H9 (cell line): Measurements from ENCODE around the gene TTC27. TPM values are rescaled to one million over a fixed set of nuclear protein-coding genes. Genes with fewer than 3 reads are reported as not detected.

ENCODE experiments used
- DNase-seq: peaks from one replicate; pipeline ENCODE4 v3.0.0-alpha.2; 2017
- H2AFZ ChIP-seq: one replicate; pipeline ENCODE4 v1.6.1; 2013; ENCODE audit warnings: mild to moderate bottlenecking, low read length, control low read depth, moderate library complexity
- H2AK5ac ChIP-seq: 2 replicates; pipeline ENCODE4 v1.6.1; 2013; ENCODE audit warnings: low read length, control low read depth, mixed read lengths; ENCODE audit not compliant: insufficient read length
- H2BK120ac ChIP-seq: one replicate; pipeline ENCODE4 v1.6.1; 2013; ENCODE audit warnings: low read depth, mild to moderate bottlenecking, low read length, control low read depth, inconsistent platforms; ENCODE audit not compliant: poor library complexity, severe bottlenecking
- H2BK12ac ChIP-seq: 2 replicates; pipeline ENCODE4 v1.6.1; 2013; ENCODE audit warnings: low read length, control low read depth, mixed read lengths, low read depth; ENCODE audit not compliant: insufficient read length
- H2BK15ac ChIP-seq: 2 replicates; pipeline ENCODE4 v1.6.1; 2013; ENCODE audit warnings: low read depth, low read length, control low read depth
- H2BK20ac ChIP-seq: one replicate; pipeline ENCODE4 v1.6.1; 2013; ENCODE audit warnings: low read depth, mild to moderate bottlenecking, low read length, control low read depth, inconsistent platforms; ENCODE audit not compliant: poor library complexity, severe bottlenecking
- H2BK5ac ChIP-seq: 2 replicates; pipeline ENCODE4 v1.6.1; 2013; ENCODE audit warnings: low read length, control low read depth, mixed read lengths; ENCODE audit not compliant: insufficient read length
- H3K14ac ChIP-seq: 2 replicates; pipeline ENCODE4 v1.6.1; 2013; ENCODE audit warnings: low read length, control low read depth; ENCODE audit not compliant: insufficient read depth
- H3K18ac ChIP-seq: 2 replicates; pipeline ENCODE4 v1.6.1; 2013; ENCODE audit warnings: low read depth, mild to moderate bottlenecking, mixed read lengths, low read length, control low read depth; ENCODE audit not compliant: insufficient read length
- H3K23ac ChIP-seq: 2 replicates; pipeline ENCODE4 v1.6.1; 2013; ENCODE audit warnings: low read length, control low read depth, mixed read lengths, low read depth; ENCODE audit not compliant: insufficient read length
- H3K23me2 ChIP-seq: 2 replicates; pipeline ENCODE4 v1.6.1; 2013; ENCODE audit warnings: low read depth, mild to moderate bottlenecking, mixed read lengths, low read length, control low read depth; ENCODE audit not compliant: insufficient read length, poor library complexity, severe bottlenecking
- H3K27ac ChIP-seq: 2 replicates; pipeline ENCODE4 v1.5.1; 2013; ENCODE audit warnings: low read length, control low read depth, mixed read lengths, low read depth; ENCODE audit not compliant: insufficient read length
- H3K27me3 ChIP-seq: 2 replicates; pipeline ENCODE4 v1.6.1; 2013; ENCODE audit warnings: low read length, control low read depth, inconsistent platforms; ENCODE audit not compliant: insufficient read depth
- H3K4ac ChIP-seq: 2 replicates; pipeline ENCODE4 v1.6.1; 2013; ENCODE audit warnings: low read depth, mild to moderate bottlenecking, control low read depth, inconsistent platforms, low read length, moderate library complexity
- H3K4me1 ChIP-seq: 2 replicates; pipeline ENCODE4 v1.6.1; 2013; ENCODE audit warnings: low read length, control low read depth, inconsistent platforms; ENCODE audit not compliant: insufficient read depth
- H3K4me2 ChIP-seq: 2 replicates; pipeline ENCODE4 v1.6.1; 2013; ENCODE audit warnings: low read length, control low read depth, mixed read lengths; ENCODE audit not compliant: insufficient read length, insufficient read depth
- H3K56ac ChIP-seq: 2 replicates; pipeline ENCODE4 v1.6.1; 2013; ENCODE audit warnings: low read depth, mild to moderate bottlenecking, mixed read lengths, low read length, control low read depth; ENCODE audit not compliant: insufficient read length
- H3K79me1 ChIP-seq: 2 replicates; pipeline ENCODE4 v1.6.1; 2013; ENCODE audit warnings: low read depth, mild to moderate bottlenecking, moderate library complexity, low read length, control low read depth, inconsistent platforms; ENCODE audit not compliant: insufficient read depth, poor library complexity, severe bottlenecking
- H3K79me2 ChIP-seq: 2 replicates; pipeline ENCODE4 v1.6.1; 2013; ENCODE audit warnings: low read length, control low read depth, inconsistent platforms; ENCODE audit not compliant: insufficient read depth
- H3K9ac ChIP-seq: 2 replicates; pipeline ENCODE4 v1.6.1; 2013; ENCODE audit warnings: low read length, control low read depth, mixed read lengths; ENCODE audit not compliant: insufficient read length; ENCODE audit errors: extremely low read depth
- H3K9me3 ChIP-seq: one replicate; pipeline ENCODE4 v1.6.1; 2013; ENCODE audit warnings: low read depth, low read length, inconsistent platforms; ENCODE audit not compliant: control insufficient read depth
- H3T11ph ChIP-seq: one replicate; pipeline ENCODE4 v1.6.1; 2013; ENCODE audit warnings: mild to moderate bottlenecking, low read length, control low read depth, inconsistent platforms
- H4K20me1 ChIP-seq: one replicate; pipeline ENCODE4 v1.6.1; 2013; ENCODE audit not compliant: control insufficient read depth, insufficient read length, insufficient read depth
- H4K5ac ChIP-seq: 2 replicates; pipeline ENCODE4 v1.6.1; 2013; ENCODE audit warnings: low read depth, mild to moderate bottlenecking, mixed read lengths, low read length, control low read depth; ENCODE audit not compliant: insufficient read length
- H4K8ac ChIP-seq: replicated peaks from 2 replicates; pipeline ENCODE4 v1.6.1; 2013; ENCODE audit warnings: low read length, control low read depth, mixed read lengths, low read depth; ENCODE audit not compliant: insufficient read length
- H4K91ac ChIP-seq: 2 replicates; pipeline ENCODE4 v1.6.1; 2013; ENCODE audit warnings: low read depth, mild to moderate bottlenecking, moderate library complexity, mixed read lengths, low read length, control low read depth; ENCODE audit not compliant: insufficient read length
- H3K27ac Mint-ChIP-seq, 3 experiments: 2 replicates in 2 of 3; 3 replicates in 1 of 3; pipeline ENCODE4 v1.8.0; 2020 to 2021; ENCODE audit warnings: mixed read lengths in 3 of 3, mild to moderate bottlenecking in 1 of 3, moderate library complexity in 1 of 3
- H3K27me3 Mint-ChIP-seq: 2 replicates; pipeline ENCODE4 v1.8.0; 2021; ENCODE audit warnings: low read depth, mild to moderate bottlenecking, moderate library complexity, mixed read lengths
- H3K36me3 Mint-ChIP-seq, 3 experiments: 2 replicates in 2 of 3; 3 replicates in 1 of 3; pipeline ENCODE4 v1.8.0; 2020 to 2021; ENCODE audit warnings: low read depth in 3 of 3, mixed read lengths in 3 of 3; ENCODE audit not compliant: insufficient read depth in 1 of 3
- H3K4me1 Mint-ChIP-seq, 2 experiments: 2 replicates each; pipeline ENCODE4 v1.8.0; 2020; ENCODE audit warnings: mixed read lengths in 2 of 2
- H3K4me3 Mint-ChIP-seq, 2 experiments: 2 replicates in 1 of 2; 3 replicates in 1 of 2; pipeline ENCODE4 v1.8.0; 2020 to 2021; ENCODE audit warnings: mild to moderate bottlenecking in 2 of 2, mixed read lengths in 2 of 2, moderate library complexity in 1 of 2
- H3K9me3 Mint-ChIP-seq, 2 experiments: 2 replicates in 1 of 2; 3 replicates in 1 of 2; pipeline ENCODE4 v1.8.0; 2020; ENCODE audit warnings: mild to moderate bottlenecking in 2 of 2, mixed read lengths in 2 of 2, moderate library complexity in 1 of 2
- CTCF ChIP-seq: fragments of 200-600 bp; sonication (generic); conservative IDR thresholded peaks from 3 replicates; pipeline ENCODE4 v1.8.0; 2021; ENCODE audit warnings: antibody characterized with exemption, mild to moderate bottlenecking
- WGBS: extraction: QIAGEN DNeasy Blood & Tissue Kit; methylation state at CpG from one replicate; pipeline ENCODE4 v1.1.7; 2013; ENCODE audit warnings: missing lambda C conversion rate, low lambda C conversion rate, mixed read lengths; ENCODE audit not compliant: insufficient read length; ENCODE audit errors: extremely low coverage; 5-methylcytosine and 5-hydroxymethylcytosine counted together
- total RNA-seq: library from RNA; stranded (reverse); gene quantifications from 2 replicates; pipeline ENCODE4 v1.2.1, GENCODE V29; 2021

TTC27 gene
- total RNA-seq, 1 experiment from 2014 or later, result 26.0 TPM

DNA sequence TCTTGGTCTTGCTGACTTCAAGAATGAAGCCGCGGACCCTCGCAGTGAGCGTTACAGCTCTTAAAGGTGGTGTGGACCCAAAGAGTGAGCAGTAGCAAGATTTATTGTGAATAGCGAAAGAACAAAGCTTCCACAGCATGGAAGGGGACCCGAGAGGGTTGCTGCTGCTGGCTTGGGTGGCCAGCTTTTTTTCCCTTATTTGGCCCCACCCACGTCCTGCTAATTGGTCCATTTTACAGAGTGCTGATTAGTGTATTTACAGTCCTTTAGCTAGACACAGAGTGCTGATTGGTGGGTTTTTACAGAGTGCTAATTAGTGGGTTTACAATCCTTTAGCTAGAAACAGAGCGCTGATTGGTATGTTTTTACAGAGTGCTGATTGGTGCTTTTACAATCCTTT lies 230.9 kb downstream of the TTC27 start:
- Histone ChIP-seq H3K23me2 (no peaks in the 10 kb centered on the region), H4K5ac (no peak overlapping the region), H3K4ac (no peak overlapping the region), H3K14ac (no peak overlapping the region), H3K9ac (no peak overlapping the region), H2BK15ac (no peak overlapping the region), H4K91ac (no peak overlapping the region), H2AFZ (no peak overlapping the region), H3K79me1 (no peaks in the 10 kb centered on the region), H3K79me2 (no peaks in the 10 kb centered on the region), H2BK20ac (no peak overlapping the region), H2BK120ac (no peak overlapping the region), H3K23ac (no peak overlapping the region), H3K4me2 (no peak overlapping the region), H4K20me1 (no peaks in the 10 kb centered on the region), H2AK5ac (no peak overlapping the region), H3T11ph (no peak overlapping the region), H3K18ac (no peak overlapping the region), H4K8ac (no peak overlapping the region), H2BK12ac (no peak overlapping the region), H3K4me1 (no peaks in the 10 kb centered on the region; the same call in 1 of the 2 replicates), H3K27me3 (no peaks in the 10 kb centered on the region), H3K27ac (no peak overlapping the region), H2BK5ac (no peak overlapping the region), H3K9me3 (no peaks in the 10 kb centered on the region), H3K56ac (no peak overlapping the region)
- WGBS, result no CpG with 5 or more reads among the region's 8 CpGs
- H3K4me1 Mint-ChIP-seq, result peaks cover 0 to 13% of the 10 kb centered on the region in 2 experiments; a peak in 3 of 4 replicates
- H3K27ac Mint-ChIP-seq, result no peak overlapping the region
- no peak for DNase-seq
- TF ChIP-seq CTCF, result no peak
- H3K4me3 Mint-ChIP-seq, result no peak overlapping the region
- H3K9me3 Mint-ChIP-seq, result no peaks in the 10 kb centered on the region
- H3K27me3 Mint-ChIP-seq, result no peaks in the 10 kb centered on the region
- no peaks in the 10 kb centered on the region for H3K36me3 Mint-ChIP-seq
